BJ (cell line): ENCODE measurements around the gene ZDHHC1. TPM values are rescaled to one million over a fixed set of nuclear protein-coding genes. Genes with fewer than 3 reads are reported as not detected.

ENCODE experiments used
- CTCF ChIA-PET: fragments of 350-600 bp; formaldehyde crosslinking; extraction: SDS; loops from one replicate; lab custom pipeline; 2021; ENCODE audit warnings: antibody characterized with exemption, inconsistent platforms; lab: Yijun Ruan, JAX
- POLR2A ChIA-PET: fragments of 300-600 bp; sonication (Branson Sonifier 250); formaldehyde crosslinking; extraction: SDS; loops from one replicate; lab custom pipeline; 2021; ENCODE audit warnings: antibody characterized with exemption; lab: Charles Lee
- DNase-seq: peaks from one replicate; pipeline ENCODE4 v3.0.0-alpha.2; 2011; ENCODE audit warnings: low read depth
- H3K27me3 ChIP-seq: 2 replicates; pipeline ENCODE4 v1.6.0; 2011; ENCODE audit warnings: low read length; ENCODE audit not compliant: control insufficient read depth, insufficient read depth
- H3K36me3 ChIP-seq: 2 replicates; pipeline ENCODE4 v1.5.1; 2011; ENCODE audit warnings: low read length; ENCODE audit not compliant: control insufficient read depth, insufficient read depth
- H3K4me3 ChIP-seq: 2 replicates; pipeline ENCODE4 v1.5.1; 2011; ENCODE audit warnings: low read depth, mild to moderate bottlenecking, control low read depth, low read length
- polyA plus RNA-seq: library from polyadenylated mRNA; depleted of rRNA; stranded (reverse); fragments of >200 nt; gene quantifications from 2 replicates; pipeline ENCODE4 v1.2.3, GENCODE V29; 2011
- TF ChIP-seq, protein P1 (sequence below): IDR thresholded peaks from 2 replicates; pipeline ENCODE4 v1.5.1; 2011; ENCODE audit warnings: low read depth, mild to moderate bottlenecking, control low read depth, inconsistent platforms, low read length, moderate library complexity; ENCODE audit not compliant: insufficient read depth

The ZDHHC1 gene
- polyA plus RNA-seq, 1 experiment = 7.4 TPM

- H3K36me3 ChIP-seq = no peaks in the 10 kb centered on the region
- no peak overlapping the region for H3K4me3 ChIP-seq
- POLR2A ChIA-PET = no interaction called here
- TF ChIP-seq, protein P1, sequence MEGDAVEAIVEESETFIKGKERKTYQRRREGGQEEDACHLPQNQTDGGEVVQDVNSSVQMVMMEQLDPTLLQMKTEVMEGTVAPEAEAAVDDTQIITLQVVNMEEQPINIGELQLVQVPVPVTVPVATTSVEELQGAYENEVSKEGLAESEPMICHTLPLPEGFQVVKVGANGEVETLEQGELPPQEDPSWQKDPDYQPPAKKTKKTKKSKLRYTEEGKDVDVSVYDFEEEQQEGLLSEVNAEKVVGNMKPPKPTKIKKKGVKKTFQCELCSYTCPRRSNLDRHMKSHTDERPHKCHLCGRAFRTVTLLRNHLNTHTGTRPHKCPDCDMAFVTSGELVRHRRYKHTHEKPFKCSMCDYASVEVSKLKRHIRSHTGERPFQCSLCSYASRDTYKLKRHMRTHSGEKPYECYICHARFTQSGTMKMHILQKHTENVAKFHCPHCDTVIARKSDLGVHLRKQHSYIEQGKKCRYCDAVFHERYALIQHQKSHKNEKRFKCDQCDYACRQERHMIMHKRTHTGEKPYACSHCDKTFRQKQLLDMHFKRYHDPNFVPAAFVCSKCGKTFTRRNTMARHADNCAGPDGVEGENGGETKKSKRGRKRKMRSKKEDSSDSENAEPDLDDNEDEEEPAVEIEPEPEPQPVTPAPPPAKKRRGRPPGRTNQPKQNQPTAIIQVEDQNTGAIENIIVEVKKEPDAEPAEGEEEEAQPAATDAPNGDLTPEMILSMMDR = no peak
- CTCF ChIA-PET = interaction anchor here (1.2 to 1.7 kb wide), 3 partner anchors 10 to 74 kb away, joined by 3 to 6 read pairs (median 5); no protein-coding TSS in a partner anchor
- no peak for DNase-seq
- H3K27me3 ChIP-seq = peaks cover 7% of the 10 kb centered on the region
Measured at GRCh38 chr16:67391424-67392300, 24.6 kb downstream of the ZDHHC1 start.

- DNase-seq = no peak
- Histone ChIP-seq H3K36me3 (no peaks in the 10 kb centered on the region), H3K4me3 (no peak overlapping the region), H3K27me3 (peaks cover 7% of the 10 kb centered on the region)
- POLR2A ChIA-PET = no interaction called here
- TF ChIP-seq, protein P1 = no peak
- CTCF ChIA-PET = interaction anchor here (0.6 to 1.7 kb wide), 4 partner anchors 9 to 75 kb away, joined by 3 to 6 read pairs (median 4); no protein-coding TSS in a partner anchor
Measured at GRCh38 chr16:67390816-67391423, 25.4 kb downstream of the ZDHHC1 start.

DNA sequence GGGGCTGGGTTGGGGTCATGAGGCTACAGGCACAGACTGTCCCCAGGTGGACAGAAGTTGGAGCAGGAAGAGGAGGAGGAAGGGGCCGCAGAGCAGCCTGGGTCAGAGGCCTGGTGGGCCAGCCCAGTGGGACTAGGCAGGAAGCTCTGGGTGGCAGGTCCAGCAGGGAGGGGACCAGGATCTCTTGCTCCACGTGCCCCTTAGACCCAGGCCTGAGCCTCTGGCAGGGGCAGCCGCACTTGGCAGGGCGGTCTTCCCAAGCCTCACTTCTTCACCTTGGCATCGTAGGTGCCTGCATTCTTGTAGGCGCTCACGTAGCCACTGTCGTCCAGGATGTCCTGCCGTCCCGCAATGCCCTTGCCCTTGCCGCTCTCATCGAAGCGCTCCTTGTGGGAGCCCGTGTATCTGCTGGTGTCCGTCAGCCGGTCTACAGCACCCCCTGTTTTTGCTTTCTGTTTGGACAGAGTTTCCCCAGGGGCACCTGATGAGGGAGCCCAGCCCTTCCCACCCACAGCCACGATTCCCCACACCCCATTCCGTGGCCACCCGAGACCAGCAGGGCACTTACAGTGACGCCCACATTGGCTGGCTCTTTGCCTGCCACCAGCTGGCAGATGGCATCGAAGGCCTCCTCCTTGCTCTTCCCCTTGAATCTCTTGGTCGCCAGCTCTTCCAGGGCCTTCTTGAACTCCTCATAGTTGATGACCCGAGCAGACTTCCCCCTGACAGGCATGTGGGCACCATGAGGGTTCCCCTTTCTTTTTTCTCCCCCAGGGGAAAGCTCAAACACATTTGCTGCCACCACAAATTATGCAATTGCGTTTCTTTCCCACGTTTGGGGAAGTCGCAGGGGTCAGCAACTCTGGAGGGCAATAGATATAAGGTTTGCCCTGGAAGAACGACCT is 26.1 kb downstream of the ZDHHC1 start:
- POLR2A ChIA-PET = no interaction called here
- Histone ChIP-seq H3K4me3 (no peak overlapping the region), H3K36me3 (no peaks in the 10 kb centered on the region), H3K27me3 (peaks cover 7% of the 10 kb centered on the region)
- TF ChIP-seq, protein P1 = no peak
- CTCF ChIA-PET = interaction anchor here (0.6 to 2.8 kb wide), 5 partner anchors 8 to 76 kb away, joined by 3 to 7 read pairs (median 3); no protein-coding TSS in a partner anchor
- no peak for DNase-seq

- no peak for DNase-seq
- TF ChIP-seq, protein P1 = no peak
- H3K27me3 ChIP-seq = peaks cover 1% of the 10 kb centered on the region; the same call in 1 of the 2 replicates
- no peaks in the 10 kb centered on the region for H3K36me3 ChIP-seq
- ChIA-PET CTCF (interaction anchor here (1.5 to 2.8 kb wide), 2 partner anchors 11 to 38 kb away, joined by 3 to 7 read pairs; no protein-coding TSS in a partner anchor), POLR2A (no interaction called here)
- no peak overlapping the region for H3K4me3 ChIP-seq
Measured at GRCh38 chr16:67388591-67388990, 27.7 kb downstream of the ZDHHC1 start.
